OCI-LY3 (cell line): Measurements from ENCODE around the gene PLK5.

Experiments used
- EZH2phosphoT487 ChIP-seq: fragments of 200-600 bp; shearing (Covaris generic); IDR thresholded peaks from 2 replicates; pipeline ENCODE4 v1.6.1; 2018; ENCODE audit warnings: antibody characterized with exemption, mixed run types, low read depth
- TF ChIP-seq, protein P1 (sequence below): fragments of 200-600, 300-600 bp; sonication (generic); IDR thresholded peaks from 2 replicates; pipeline ENCODE4 v1.5.1; 2014; ENCODE audit warnings: antibody characterized with exemption, low read length, low read depth

DNA sequence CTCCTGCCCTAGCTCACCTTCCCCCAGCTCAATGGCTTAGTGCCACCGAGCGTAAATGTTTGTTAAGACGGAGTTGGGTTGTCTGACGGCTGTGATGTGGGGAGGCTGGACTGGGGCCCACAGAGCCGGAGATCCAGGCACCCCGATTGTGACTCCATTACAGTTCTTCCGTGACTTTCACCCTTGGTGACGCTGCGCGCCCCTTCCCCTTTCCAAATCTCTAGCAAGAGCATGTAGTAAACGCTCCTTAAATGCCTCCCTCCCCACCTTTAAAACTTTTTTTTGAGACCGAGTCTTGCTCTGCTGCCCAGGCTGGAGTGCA, 32.1 kb upstream of the PLK5 start:
- TF ChIP-seq, protein P1, sequence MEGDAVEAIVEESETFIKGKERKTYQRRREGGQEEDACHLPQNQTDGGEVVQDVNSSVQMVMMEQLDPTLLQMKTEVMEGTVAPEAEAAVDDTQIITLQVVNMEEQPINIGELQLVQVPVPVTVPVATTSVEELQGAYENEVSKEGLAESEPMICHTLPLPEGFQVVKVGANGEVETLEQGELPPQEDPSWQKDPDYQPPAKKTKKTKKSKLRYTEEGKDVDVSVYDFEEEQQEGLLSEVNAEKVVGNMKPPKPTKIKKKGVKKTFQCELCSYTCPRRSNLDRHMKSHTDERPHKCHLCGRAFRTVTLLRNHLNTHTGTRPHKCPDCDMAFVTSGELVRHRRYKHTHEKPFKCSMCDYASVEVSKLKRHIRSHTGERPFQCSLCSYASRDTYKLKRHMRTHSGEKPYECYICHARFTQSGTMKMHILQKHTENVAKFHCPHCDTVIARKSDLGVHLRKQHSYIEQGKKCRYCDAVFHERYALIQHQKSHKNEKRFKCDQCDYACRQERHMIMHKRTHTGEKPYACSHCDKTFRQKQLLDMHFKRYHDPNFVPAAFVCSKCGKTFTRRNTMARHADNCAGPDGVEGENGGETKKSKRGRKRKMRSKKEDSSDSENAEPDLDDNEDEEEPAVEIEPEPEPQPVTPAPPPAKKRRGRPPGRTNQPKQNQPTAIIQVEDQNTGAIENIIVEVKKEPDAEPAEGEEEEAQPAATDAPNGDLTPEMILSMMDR, result no peak
- no peak for TF ChIP-seq EZH2phosphoT487
